Hepatocyte (in vitro differentiated cells): ENCODE measurements around the gene P2RY8. TPM values are rescaled to one million over a fixed set of nuclear protein-coding genes. Genes with fewer than 3 reads are reported as not detected.

ENCODE experiments used
- DNase-seq: peaks from one replicate; pipeline ENCODE4 v3.0.0-alpha.2; 2016; ENCODE audit warnings: low spot score
- H2AFZ ChIP-seq: fragments of 200-600 bp; sonication (generic); 2 replicates; pipeline ENCODE4 v1.6.0; 2016; ENCODE audit warnings: antibody characterized with exemption, mild to moderate bottlenecking
- H3K27ac ChIP-seq: fragments of 200-600 bp; sonication (generic); 2 replicates; pipeline ENCODE4 v1.5.1; 2016; ENCODE audit warnings: mild to moderate bottlenecking
- H3K27me3 ChIP-seq: fragments of 200-600 bp; sonication (generic); 2 replicates; pipeline ENCODE4 v1.6.1; 2016
- H3K36me3 ChIP-seq: fragments of 200-600 bp; sonication (generic); replicated peaks from 2 replicates; pipeline ENCODE4 v1.5.1; 2016; ENCODE audit warnings: low read depth; ENCODE audit not compliant: insufficient read depth
- H3K4me1 ChIP-seq: fragments of 200-600 bp; sonication (generic); 2 replicates; pipeline ENCODE4 v1.5.1; 2016; ENCODE audit warnings: mild to moderate bottlenecking, moderate library complexity; ENCODE audit not compliant: insufficient read depth
- H3K4me2 ChIP-seq: fragments of 200-600 bp; sonication (generic); 2 replicates; pipeline ENCODE4 v1.6.0; 2016
- H3K4me3 ChIP-seq: fragments of 200-600 bp; sonication (generic); 2 replicates; pipeline ENCODE4 v1.5.1; 2016; ENCODE audit warnings: mild to moderate bottlenecking
- H3K79me2 ChIP-seq: fragments of 200-600 bp; sonication (generic); 2 replicates; pipeline ENCODE4 v1.6.0; 2017; ENCODE audit warnings: mild to moderate bottlenecking
- H3K9me2 ChIP-seq: fragments of 200-600 bp; sonication (generic); replicated peaks from 2 replicates; pipeline ENCODE4 v1.6.0; 2017; ENCODE audit warnings: mild to moderate bottlenecking; ENCODE audit not compliant: insufficient read depth
- H3K9me3 ChIP-seq: fragments of 200-600 bp; sonication (generic); 2 replicates; pipeline ENCODE4 v1.5.1; 2016; ENCODE audit warnings: low read depth, mild to moderate bottlenecking
- H4K20me1 ChIP-seq: fragments of 200-600 bp; sonication (generic); 2 replicates; pipeline ENCODE4 v1.6.0; 2016; ENCODE audit warnings: mild to moderate bottlenecking; ENCODE audit not compliant: insufficient read depth, poor library complexity, severe bottlenecking
- CTCF ChIP-seq: fragments of 200-600 bp; sonication (generic); IDR thresholded peaks from 2 replicates; pipeline ENCODE4 v1.5.1; 2016; ENCODE audit warnings: antibody characterized with exemption, mild to moderate bottlenecking; ENCODE audit not compliant: poor library complexity
- EZH2 ChIP-seq: fragments of 200-600 bp; sonication (generic); IDR thresholded peaks from 2 replicates; pipeline ENCODE4 v1.6.1; 2016; ENCODE audit warnings: antibody characterized with exemption, mild to moderate bottlenecking, borderline replicate concordance
- EZH2phosphoT487 ChIP-seq: fragments of 200-600 bp; sonication (generic); IDR thresholded peaks from one replicate; pipeline ENCODE4 v1.6.1; 2018; ENCODE audit warnings: antibody characterized with exemption, mild to moderate bottlenecking, low read depth, moderate library complexity; ENCODE audit not compliant: unreplicated experiment, severe bottlenecking
- WGBS: methylation state at CpG from one replicate; pipeline ENCODE4 v1.1.6; 2016; ENCODE audit warnings: low lambda C conversion rate; ENCODE audit errors: missing lambda C conversion rate; 5-methylcytosine and 5-hydroxymethylcytosine counted together
- polyA plus RNA-seq: library from polyadenylated mRNA; unstranded; fragments of >200 nt; fragmentation: Nextera tagmentation; extraction: Ambion mirVana; gene quantifications from 2 replicates; pipeline ENCODE4 v1.2.1, GENCODE V29; 2016
- total RNA-seq: library from RNA; depleted of rRNA; stranded (reverse); fragments of >200 nt; gene quantifications from 2 replicates; pipeline ENCODE4 v1.2.3, GENCODE V29; 2014

Gene P2RY8
- total and polyA plus RNA-seq, 2 experiments from 2014 or later: 0.07 to 0.54 TPM

- no peak overlapping the region for H3K4me3 ChIP-seq
- no peaks in the 10 kb centered on the region for H3K36me3 ChIP-seq
These were observed 116.6 kb downstream of the P2RY8 start for GRCh38 chrX:1420371-1420770.

GRCh38 chrX:1419545-1420355, 117.2 kb downstream of the P2RY8 start:
- Histone ChIP-seq H2AFZ (no peak overlapping the region), H3K9me3 (no peaks in the 10 kb centered on the region), H3K27me3 (no peaks in the 10 kb centered on the region), H4K20me1 (no peaks in the 10 kb centered on the region), H3K4me3 (no peak overlapping the region), H3K4me1 (no peaks in the 10 kb centered on the region), H3K27ac (no peak overlapping the region), H3K36me3 (no peaks in the 10 kb centered on the region), H3K4me2 (no peak overlapping the region), H3K79me2 (no peaks in the 10 kb centered on the region), H3K9me2 (no peaks in the 10 kb centered on the region)
- DNase-seq: no peak
- WGBS: 89% methylated on average over 19 of the region's 19 CpGs
- TF ChIP-seq CTCF: no peak
- no peak for TF ChIP-seq EZH2phosphoT487
- TF ChIP-seq EZH2: no peak

More at GRCh38 chrX:1420371-1420770, 116.6 kb downstream of the P2RY8 start:
- Histone ChIP-seq H3K4me1 (no peaks in the 10 kb centered on the region), H2AFZ (no peak overlapping the region), H3K9me2 (no peaks in the 10 kb centered on the region), H3K9me3 (no peaks in the 10 kb centered on the region), H3K79me2 (no peaks in the 10 kb centered on the region), H3K27ac (no peak overlapping the region), H3K27me3 (no peaks in the 10 kb centered on the region), H3K4me2 (peak overlapping the region; percentile 19), H4K20me1 (no peaks in the 10 kb centered on the region)
- no peak for DNase-seq
- TF ChIP-seq EZH2: no peak
- no peak for TF ChIP-seq CTCF
- no peak for TF ChIP-seq EZH2phosphoT487
- 60% methylated on average over 14 of the region's 14 CpGs for WGBS

GRCh38 chrX:1418901-1419544, 118.0 kb downstream of the P2RY8 start:
- H3K4me1 ChIP-seq: no peaks in the 10 kb centered on the region
- no peaks in the 10 kb centered on the region for H4K20me1 ChIP-seq
- DNase-seq: no peak
- no peaks in the 10 kb centered on the region for H3K27me3 ChIP-seq
- no peaks in the 10 kb centered on the region for H3K9me2 ChIP-seq
- no peaks in the 10 kb centered on the region for H3K9me3 ChIP-seq
- no peaks in the 10 kb centered on the region for H3K79me2 ChIP-seq
- H2AFZ ChIP-seq: no peak overlapping the region
- H3K36me3 ChIP-seq: no peaks in the 10 kb centered on the region
- no peak overlapping the region for H3K27ac ChIP-seq
- WGBS: 93% methylated on average over 28 of the region's 29 CpGs
- H3K4me2 ChIP-seq: no peak overlapping the region
- TF ChIP-seq EZH2phosphoT487: no peak
- TF ChIP-seq CTCF: no peak
- no peak for TF ChIP-seq EZH2
- no peak overlapping the region for H3K4me3 ChIP-seq
